Caco-2 (cell line): ENCODE data around the gene TM9SF3. TPM values are rescaled to one million over a fixed set of nuclear protein-coding genes. Genes with fewer than 3 reads are reported as not detected.

ENCODE experiments used
- BruUV-seq: library from RNA; stranded (reverse); fragments of 400-500 nt; replicated peaks from 2 replicates; lab custom pipeline; 2021; lab: Mats Ljungman, UMichigan
- CTCF ChIA-PET: fragments of 300-600 bp; sonication (Branson Sonifier 250); formaldehyde crosslinking; loops from one replicate; lab custom pipeline; 2022; ENCODE audit warnings: antibody characterized with exemption; lab: Charles Lee
- POLR2A ChIA-PET: fragments of 300-600 bp; sonication (Branson Sonifier 250); formaldehyde crosslinking; loops from one replicate; lab custom pipeline; 2022; ENCODE audit warnings: antibody characterized with exemption; lab: Charles Lee
- DNase-seq, 2 experiments: peaks; one replicate each; pipeline versions ENCODE4 v3.0.0 to v3.0.0-alpha.2; 2020 to 2022
- H3K27me3 ChIP-seq: replicated peaks from 2 replicates; pipeline ENCODE4 v1.6.0; 2011; ENCODE audit warnings: low read length; ENCODE audit not compliant: control insufficient read depth, insufficient read depth
- H3K36me3 ChIP-seq: 2 replicates; pipeline ENCODE4 v1.5.1; 2011; ENCODE audit warnings: low read length; ENCODE audit not compliant: control insufficient read depth, insufficient read depth
- H3K4me1 ChIP-seq: fragments of 250-450 bp; sonication (Bioruptor Pico); 2 replicates; pipeline ENCODE4 v1.5.1; 2020; ENCODE audit warnings: mild to moderate bottlenecking
- H3K4me3 ChIP-seq: 2 replicates; pipeline ENCODE4 v1.5.1; 2011; ENCODE audit warnings: low read depth, mild to moderate bottlenecking, control low read depth, low read length
- H3K9me3 ChIP-seq: fragments of 250-450 bp; sonication (Bioruptor Pico); 2 replicates; pipeline ENCODE4 v1.5.1; 2020; ENCODE audit warnings: mild to moderate bottlenecking, moderate library complexity
- H3K27ac Mint-ChIP-seq: one replicate; pipeline ENCODE4 v1.8.0; 2022; ENCODE audit warnings: mixed read lengths; ENCODE audit not compliant: unreplicated experiment
- H3K27me3 Mint-ChIP-seq: one replicate; pipeline ENCODE4 v1.8.0; 2022; ENCODE audit warnings: mixed read lengths; ENCODE audit not compliant: insufficient read depth, unreplicated experiment
- H3K36me3 Mint-ChIP-seq: one replicate; pipeline ENCODE4 v1.8.0; 2022; ENCODE audit warnings: mild to moderate bottlenecking, mixed read lengths; ENCODE audit not compliant: insufficient read depth, unreplicated experiment
- H3K4me1 Mint-ChIP-seq: one replicate; pipeline ENCODE4 v1.8.0; 2022; ENCODE audit warnings: low read depth, mixed read lengths; ENCODE audit not compliant: unreplicated experiment
- H3K4me3 Mint-ChIP-seq: one replicate; pipeline ENCODE4 v1.8.0; 2022; ENCODE audit warnings: mild to moderate bottlenecking, moderate library complexity, mixed read lengths; ENCODE audit not compliant: unreplicated experiment
- H3K9me3 Mint-ChIP-seq: one replicate; pipeline ENCODE4 v1.8.0; 2022; ENCODE audit warnings: mixed read lengths; ENCODE audit not compliant: unreplicated experiment
- CTCF ChIP-seq, 2 experiments: fragments of 200-600 bp in 1 of 2; IDR thresholded peaks; 1 replicate in 1 of 2; 2 replicates in 1 of 2; pipeline versions ENCODE4 v1.5.1 to v1.8.0; 2011 to 2022; ENCODE audit warnings: antibody characterized with exemption in 1 of 2, control low read depth in 1 of 2, inconsistent platforms in 1 of 2, low read depth in 1 of 2, low read length in 1 of 2, mild to moderate bottlenecking in 1 of 2, moderate library complexity in 1 of 2; ENCODE audit not compliant: insufficient read depth in 1 of 2, severe bottlenecking in 1 of 2, unreplicated experiment in 1 of 2
- intact Hi-C: fragments of 100-400 bp; cut with micrococcal nuclease; formaldehyde crosslinking; loops from one replicate; pipeline ENCODE4 v1.10.0; 2022; ENCODE audit not compliant: unreplicated experiment
- total RNA-seq: library from RNA; stranded (reverse); gene quantifications from 2 replicates; pipeline ENCODE4 v1.2.3, GENCODE V29; 2022

The TM9SF3 gene
- total RNA-seq, 1 experiment from 2014 or later = 176 TPM

DNA sequence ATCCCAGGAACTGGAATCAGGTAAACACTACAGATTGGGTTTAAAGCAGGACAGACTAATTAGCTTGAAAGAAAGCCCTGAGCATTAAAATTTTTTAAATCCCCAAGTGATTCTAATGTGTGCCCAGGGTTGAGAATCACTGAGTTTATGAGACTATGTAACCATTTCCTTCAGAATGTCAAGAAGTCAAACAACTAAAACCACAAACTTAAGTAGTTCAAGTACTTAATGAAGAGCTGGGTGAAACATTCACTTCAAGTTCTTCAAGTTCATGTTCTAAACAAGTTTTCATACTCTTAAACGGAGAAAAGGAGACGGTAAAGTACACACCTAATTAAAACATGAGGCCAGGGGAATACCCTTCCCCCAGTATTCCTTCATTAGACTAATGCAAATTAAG, 44.9 kb downstream of the TM9SF3 start:
- H3K4me3 Mint-ChIP-seq = no peak overlapping the region
- POLR2A ChIA-PET = no interaction called here
- peaks cover 77% of the 10 kb centered on the region for H3K36me3 Mint-ChIP-seq
- intact Hi-C loops = no loop called here
- no peak overlapping the region for H3K4me3 ChIP-seq
- H3K9me3 Mint-ChIP-seq = no peaks in the 10 kb centered on the region
- H3K4me1 Mint-ChIP-seq = no peaks in the 10 kb centered on the region
- CTCF ChIA-PET = no interaction called here
- BruUV-seq = no TSS peak
- TF ChIP-seq CTCF (IDR thresholded peaks at IDR 0.05; ENCODE audit: insufficient read depth in 1 of 2, low read depth in 1 of 2, low read length in 1 of 2, severe bottlenecking in 1 of 2, unreplicated experiment in 1 of 2) = no peak
- no peaks in the 10 kb centered on the region for H3K27me3 ChIP-seq
- H3K4me1 ChIP-seq = 0 out of 2 replicates have a peak, but pooled peaks cover 4% of the 10 kb centered on the region
- DNase-seq = no peak
- no peak overlapping the region for H3K27ac Mint-ChIP-seq
- H3K27me3 Mint-ChIP-seq = no peaks in the 10 kb centered on the region
- no peaks in the 10 kb centered on the region for H3K36me3 ChIP-seq
- H3K9me3 ChIP-seq = no peaks in the 10 kb centered on the region

DNA sequence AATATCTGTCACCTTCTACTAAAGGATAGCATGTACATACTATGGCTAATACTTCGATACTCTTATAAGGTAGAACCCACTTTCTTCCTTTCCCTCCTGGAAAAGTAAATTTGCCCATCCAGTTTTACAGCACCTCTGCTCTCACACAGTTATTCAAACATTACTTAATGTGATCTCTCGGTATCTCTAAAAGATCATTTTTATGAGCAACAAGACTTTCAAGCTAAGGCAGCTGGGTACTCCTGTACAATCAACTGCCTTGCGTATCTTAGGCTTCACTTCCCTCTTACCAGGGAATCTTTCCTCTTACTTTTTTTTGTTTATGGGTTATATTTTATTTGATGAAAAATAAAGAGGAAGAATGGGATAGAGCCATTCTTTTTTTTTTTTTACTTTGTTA, 46.6 kb downstream of the TM9SF3 start:
- 0 out of 2 replicates have a peak, but pooled peaks cover 4% of the 10 kb centered on the region for H3K4me1 ChIP-seq
- Mint-ChIP-seq H3K4me1 (peaks cover 7% of the 10 kb centered on the region), H3K9me3 (no peaks in the 10 kb centered on the region), H3K4me3 (no peak overlapping the region), H3K27ac (no peak overlapping the region), H3K36me3 (peaks cover 62% of the 10 kb centered on the region), H3K27me3 (no peaks in the 10 kb centered on the region)
- H3K4me3 ChIP-seq = no peak overlapping the region
- H3K9me3 ChIP-seq = no peaks in the 10 kb centered on the region
- DNase-seq = no peak
- H3K36me3 ChIP-seq = no peaks in the 10 kb centered on the region
- ChIA-PET CTCF (interaction anchor here (0.6 kb wide), 1 partner anchor 17 kb away, joined by 3 read pairs; no protein-coding TSS in a partner anchor), POLR2A (no interaction called here)
- BruUV-seq = no TSS peak
- intact Hi-C loops = no loop called here
- no peaks in the 10 kb centered on the region for H3K27me3 ChIP-seq
- TF ChIP-seq CTCF (IDR thresholded peaks at IDR 0.05; ENCODE audit: insufficient read depth in 1 of 2, low read depth in 1 of 2, low read length in 1 of 2, severe bottlenecking in 1 of 2, unreplicated experiment in 1 of 2) = no peak

DNA sequence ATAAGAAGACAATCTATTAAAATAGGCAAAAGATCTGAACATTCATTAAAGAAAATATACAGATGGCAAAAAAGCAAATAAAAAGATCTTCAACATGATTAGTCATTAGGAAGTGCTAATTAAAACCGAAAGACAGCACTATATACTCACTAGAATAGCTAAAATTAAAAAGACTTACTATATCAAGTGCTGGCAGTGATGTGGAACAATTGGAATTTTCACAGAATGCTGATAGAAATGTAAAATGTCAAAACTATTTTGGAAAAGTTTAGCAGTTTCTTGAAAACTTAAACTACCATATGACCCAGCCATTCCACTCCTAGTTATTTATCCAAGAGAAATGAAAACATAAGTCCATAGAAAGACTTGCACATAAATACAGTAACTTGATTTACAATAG, 48.1 kb downstream of the TM9SF3 start:
- no peak for DNase-seq
- Mint-ChIP-seq H3K36me3 (peaks cover 57% of the 10 kb centered on the region), H3K4me1 (peaks cover 12% of the 10 kb centered on the region), H3K9me3 (no peaks in the 10 kb centered on the region), H3K4me3 (no peak overlapping the region), H3K27me3 (no peaks in the 10 kb centered on the region), H3K27ac (no peak overlapping the region)
- no peak for TF ChIP-seq CTCF (IDR thresholded peaks at IDR 0.05; ENCODE audit: insufficient read depth in 1 of 2, low read depth in 1 of 2, low read length in 1 of 2, severe bottlenecking in 1 of 2, unreplicated experiment in 1 of 2)
- Histone ChIP-seq H3K4me3 (no peak overlapping the region), H3K9me3 (no peaks in the 10 kb centered on the region), H3K27me3 (no peaks in the 10 kb centered on the region), H3K36me3 (no peaks in the 10 kb centered on the region), H3K4me1 (peaks cover 13% of the 10 kb centered on the region)
- intact Hi-C loops = no loop called here
- BruUV-seq = no TSS peak
- CTCF ChIA-PET = no interaction called here
- POLR2A ChIA-PET = no interaction called here
